ENCODE results near the gene TLCD3B.

The TLCD3B gene

GRCh38 chr16:29991571-29991904 lies 39.5 kb downstream of the TLCD3B start:
- DNase-seq (ENCODE audit: low spot score) (no peak), FAIRE-seq (no peak)

- DNase-seq (ENCODE audit: low spot score) (no peak), FAIRE-seq (no peak)
These were observed 40.0 kb downstream of the TLCD3B start for GRCh38 chr16:29990883-29991570.

DNA sequence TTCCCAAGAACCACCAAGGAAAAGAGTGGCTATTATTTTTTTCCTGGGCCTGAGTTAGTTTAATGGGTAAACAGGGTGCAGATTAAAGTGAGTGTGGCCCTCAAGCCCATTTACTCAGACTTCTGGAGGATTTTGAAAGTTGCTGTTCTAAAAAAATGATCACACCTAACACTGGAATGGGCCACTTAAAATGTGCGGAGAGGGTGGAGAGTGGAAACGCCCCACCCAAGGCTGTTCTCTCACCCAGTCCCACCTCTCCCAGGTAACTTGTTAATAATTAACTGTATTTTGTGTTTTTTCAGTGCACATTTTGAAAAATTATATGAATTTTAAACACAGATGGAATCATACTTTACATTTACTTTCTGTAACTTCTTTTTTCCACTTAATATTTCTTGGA lies 41.0 kb downstream of the TLCD3B start:
- FAIRE-seq (no peak), DNase-seq (ENCODE audit: low spot score) (no peak)

DNA sequence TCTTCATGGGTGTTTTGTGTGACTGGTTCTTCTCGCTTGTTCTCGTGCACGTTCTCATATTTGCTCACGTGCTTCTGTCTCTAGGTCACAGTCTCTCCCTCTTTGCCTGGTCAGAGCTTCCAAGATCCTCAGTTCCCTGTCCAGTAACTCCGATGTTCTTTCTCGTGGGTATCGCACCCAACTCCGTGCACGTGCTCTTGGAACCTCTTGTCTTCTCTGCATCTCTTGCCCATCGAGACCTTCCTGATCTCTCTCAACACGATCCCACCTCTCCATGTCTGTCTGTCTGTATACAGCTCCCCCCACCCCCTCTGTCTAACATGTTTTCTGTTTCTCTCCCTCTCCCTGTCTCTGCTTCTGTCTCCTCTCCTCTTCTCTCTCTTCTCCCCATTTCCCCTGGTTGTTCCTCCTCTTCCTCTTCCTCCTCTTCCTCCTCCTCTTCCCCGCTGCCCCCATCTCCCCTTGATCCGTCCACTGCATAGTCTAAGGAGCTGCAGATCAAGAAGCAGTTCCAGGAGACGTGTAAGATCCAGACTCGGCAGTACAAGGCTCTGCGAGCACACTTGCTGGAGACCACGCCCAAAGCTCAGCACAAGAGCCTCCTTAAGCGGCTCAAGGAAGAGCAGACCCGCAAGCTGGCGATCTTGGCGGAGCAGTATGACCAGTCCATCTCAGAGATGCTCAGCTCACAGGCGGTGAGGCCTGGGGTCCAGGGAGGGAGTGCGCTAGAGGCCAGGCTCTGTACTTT lies 41.8 kb downstream of the TLCD3B start:
- no peak for FAIRE-seq
- no peak for DNase-seq (ENCODE audit: low spot score)

DNA sequence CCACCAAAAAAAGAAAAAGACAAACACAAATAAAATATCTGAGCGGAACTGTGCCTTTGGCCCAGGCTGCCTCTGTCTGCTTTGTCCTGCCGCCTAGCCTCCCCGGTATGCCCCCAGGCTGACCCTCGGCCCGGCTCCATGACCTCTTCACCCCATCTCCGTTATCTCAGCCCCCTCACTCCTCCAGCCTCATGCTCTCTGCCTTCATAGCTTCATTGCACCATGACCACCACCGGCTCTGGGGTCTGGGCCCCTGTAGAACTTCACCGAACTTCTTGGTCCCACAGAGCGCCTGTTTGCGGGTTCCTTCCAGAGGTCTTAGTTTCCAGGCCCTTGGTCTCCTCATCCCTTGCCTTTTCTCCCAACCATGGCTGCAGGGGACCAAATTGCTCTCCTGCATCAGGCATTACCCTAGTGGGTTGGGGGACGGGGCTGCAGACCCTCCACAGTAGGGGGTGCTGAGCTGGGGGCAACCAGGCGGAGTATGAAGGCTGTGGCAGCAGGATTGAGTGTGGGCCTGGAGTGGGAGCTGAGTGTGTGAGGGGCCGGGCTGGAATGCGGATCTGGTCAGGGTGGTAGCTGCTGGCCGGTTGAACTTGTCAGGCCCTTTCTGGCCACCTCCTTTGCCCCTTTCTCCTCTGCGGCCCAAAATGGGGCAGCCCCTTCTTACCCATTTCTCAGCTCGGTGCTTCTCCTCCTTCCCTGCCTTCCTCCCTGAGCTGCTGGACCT lies 42.6 kb downstream of the TLCD3B start:
- DNase-seq (ENCODE audit: low spot score) (no peak), FAIRE-seq (no peak)

DNA sequence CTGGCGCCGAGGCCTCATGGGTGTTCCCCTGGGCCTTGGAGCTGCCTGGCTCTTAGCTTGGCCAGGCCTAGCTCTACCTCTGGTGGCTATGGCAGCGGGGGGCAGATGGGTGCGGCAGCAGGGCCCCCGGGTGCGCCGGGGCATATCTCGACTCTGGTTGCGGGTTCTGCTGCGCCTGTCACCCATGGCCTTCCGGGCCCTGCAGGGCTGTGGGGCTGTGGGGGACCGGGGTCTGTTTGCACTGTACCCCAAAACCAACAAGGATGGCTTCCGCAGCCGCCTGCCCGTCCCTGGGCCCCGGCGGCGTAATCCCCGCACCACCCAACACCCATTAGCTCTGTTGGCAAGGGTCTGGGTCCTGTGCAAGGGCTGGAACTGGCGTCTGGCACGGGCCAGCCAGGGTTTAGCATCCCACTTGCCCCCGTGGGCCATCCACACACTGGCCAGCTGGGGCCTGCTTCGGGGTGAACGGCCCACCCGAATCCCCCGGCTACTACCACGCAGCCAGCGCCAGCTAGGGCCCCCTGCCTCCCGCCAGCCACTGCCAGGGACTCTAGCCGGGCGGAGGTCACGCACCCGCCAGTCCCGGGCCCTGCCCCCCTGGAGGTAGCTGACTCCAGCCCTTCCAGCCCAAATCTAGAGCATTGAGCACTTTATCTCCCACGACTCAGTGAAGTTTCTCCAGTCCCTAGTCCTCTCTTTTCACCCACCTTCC lies 43.5 kb downstream of the TLCD3B start:
- DNase-seq (ENCODE audit: low spot score): no peak
- FAIRE-seq: no peak

GRCh38 chr16:29986931-29987330 lies 44.1 kb downstream of the TLCD3B start:
- FAIRE-seq (no peak), DNase-seq (ENCODE audit: low spot score) (no peak)

DNA sequence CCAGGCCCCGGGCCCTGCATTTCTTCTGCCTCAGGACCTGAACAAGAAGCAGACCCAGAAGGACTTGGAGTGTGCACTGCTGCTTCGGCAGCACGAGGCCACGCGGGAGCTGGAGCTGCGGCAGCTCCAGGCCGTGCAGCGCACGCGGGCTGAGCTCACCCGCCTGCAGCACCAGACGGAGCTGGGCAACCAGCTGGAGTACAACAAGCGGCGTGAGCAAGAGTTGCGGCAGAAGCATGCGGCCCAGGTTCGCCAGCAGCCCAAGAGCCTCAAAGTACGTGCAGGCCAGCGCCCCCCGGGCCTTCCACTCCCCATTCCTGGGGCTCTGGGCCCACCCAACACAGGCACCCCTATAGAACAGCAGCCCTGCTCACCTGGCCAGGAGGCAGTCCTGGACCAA lies 44.8 kb downstream of the TLCD3B start:
- no peak for DNase-seq (ENCODE audit: low spot score)
- no peak for FAIRE-seq

- no peak for DNase-seq (ENCODE audit: low spot score)
- FAIRE-seq: no peak
These were observed 45.7 kb downstream of the TLCD3B start for GRCh38 chr16:29985271-29985811.

GRCh38 chr16:29984764-29985147 lies 46.3 kb downstream of the TLCD3B start:
- no peak for FAIRE-seq
- no peak for DNase-seq (ENCODE audit: low spot score)

DNA sequence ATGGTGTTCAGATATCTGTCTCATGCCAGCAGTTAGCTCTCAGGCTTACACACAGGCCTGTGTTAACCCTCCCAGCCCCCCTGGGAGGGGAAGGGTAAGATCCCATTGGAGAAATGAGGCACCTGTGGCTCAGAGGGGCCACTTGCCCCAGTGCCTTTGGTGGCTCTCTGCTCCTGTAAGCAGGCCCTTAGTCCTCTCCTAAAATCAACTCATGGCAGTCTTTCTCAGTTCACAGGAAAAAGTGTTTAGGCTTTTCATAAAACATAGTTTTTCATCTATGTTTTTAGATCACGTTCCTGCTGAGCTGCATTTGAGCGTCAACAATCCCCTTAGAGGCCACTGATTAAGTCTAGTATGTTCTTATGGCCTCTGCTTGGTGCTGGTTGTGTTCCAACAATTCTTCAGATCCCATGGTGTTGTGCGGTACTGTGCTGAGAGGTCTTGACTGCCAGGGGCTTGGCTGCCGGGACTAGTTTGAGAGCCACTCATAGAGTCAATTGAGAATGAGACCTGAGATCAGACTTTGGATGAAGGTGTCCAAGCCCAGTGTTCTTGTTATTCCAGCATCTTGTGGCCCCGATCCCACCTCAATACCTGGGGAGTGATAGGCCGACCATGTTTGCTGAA lies 46.8 kb downstream of the TLCD3B start:
- no peak for DNase-seq (ENCODE audit: low spot score)
- no peak for FAIRE-seq

DNA sequence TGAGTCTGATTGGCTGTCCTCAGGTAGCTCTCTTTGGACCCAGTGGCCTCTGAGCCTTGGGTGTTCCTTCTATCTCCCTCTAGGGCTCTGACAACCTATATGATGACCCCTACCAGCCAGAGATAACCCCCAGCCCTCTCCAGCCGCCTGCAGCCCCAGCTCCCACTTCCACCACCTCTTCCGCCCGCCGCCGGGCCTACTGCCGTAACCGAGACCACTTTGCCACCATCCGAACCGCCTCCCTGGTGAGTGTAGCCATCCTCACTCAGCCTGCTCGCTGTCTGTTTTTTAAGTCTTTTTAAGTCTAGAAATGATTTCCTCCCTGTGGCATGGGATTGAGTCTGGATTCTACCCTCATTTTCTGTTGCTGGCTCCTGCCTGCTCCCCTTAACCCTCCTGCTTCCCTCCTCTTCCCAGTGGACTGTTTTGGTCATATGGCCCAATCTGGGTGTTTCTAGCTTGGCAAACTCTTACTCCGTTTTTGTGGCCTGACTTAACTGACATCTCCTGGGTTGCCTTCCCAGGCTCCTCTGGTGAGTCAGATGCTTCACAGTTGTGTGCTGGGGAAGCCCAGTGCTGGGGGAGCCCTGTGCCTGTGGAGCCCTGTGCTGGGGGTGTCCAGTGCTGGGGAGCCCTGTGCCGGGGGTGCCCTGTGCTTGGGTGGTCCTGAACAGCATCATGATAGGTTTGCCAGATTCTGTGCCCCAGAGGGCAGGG lies 47.5 kb downstream of the TLCD3B start:
- DNase-seq (ENCODE audit: low spot score): no peak
- FAIRE-seq: no peak

DNA sequence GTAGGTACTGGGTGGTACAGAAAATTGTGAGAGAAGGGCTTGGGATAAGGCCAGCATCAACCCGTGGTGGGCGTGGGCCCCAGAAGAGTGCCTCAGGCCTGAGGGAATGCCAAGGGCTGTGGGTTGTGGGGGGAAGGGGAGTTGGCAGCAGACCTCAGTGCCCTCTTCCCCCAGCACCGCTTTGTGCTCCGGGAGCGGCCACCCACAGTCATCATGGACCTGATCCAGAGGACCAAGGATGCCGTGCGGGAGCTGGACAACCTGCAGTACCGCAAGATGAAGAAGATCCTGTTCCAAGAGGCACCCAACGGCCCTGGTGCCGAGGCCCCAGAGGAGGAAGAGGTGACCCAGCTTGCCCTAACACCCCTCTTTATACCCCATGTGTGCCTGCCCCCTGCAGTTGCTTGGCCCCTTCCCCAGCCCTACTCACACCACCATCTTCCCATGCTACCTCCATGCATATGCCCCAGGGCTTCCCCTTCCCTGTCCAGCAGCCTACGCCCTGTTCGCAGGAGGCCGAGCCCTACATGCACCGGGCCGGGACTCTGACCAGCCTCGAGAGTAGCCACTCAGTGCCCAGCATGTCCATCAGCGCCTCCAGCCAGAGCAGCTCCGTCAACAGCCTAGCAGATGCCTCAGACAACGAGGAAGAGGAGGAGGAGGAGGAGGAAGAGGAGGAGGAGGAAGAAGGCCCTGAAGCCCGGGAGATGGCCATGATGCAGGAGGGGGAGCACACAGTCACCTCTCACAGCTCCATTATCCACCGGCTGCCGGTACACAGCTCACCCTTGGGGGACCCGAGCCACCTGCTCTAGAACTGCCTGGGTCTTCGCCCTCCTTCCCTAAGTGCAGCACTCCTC lies 48.3 kb downstream of the TLCD3B start:
- no peak for FAIRE-seq
- DNase-seq (ENCODE audit: low spot score): no peak

DNA sequence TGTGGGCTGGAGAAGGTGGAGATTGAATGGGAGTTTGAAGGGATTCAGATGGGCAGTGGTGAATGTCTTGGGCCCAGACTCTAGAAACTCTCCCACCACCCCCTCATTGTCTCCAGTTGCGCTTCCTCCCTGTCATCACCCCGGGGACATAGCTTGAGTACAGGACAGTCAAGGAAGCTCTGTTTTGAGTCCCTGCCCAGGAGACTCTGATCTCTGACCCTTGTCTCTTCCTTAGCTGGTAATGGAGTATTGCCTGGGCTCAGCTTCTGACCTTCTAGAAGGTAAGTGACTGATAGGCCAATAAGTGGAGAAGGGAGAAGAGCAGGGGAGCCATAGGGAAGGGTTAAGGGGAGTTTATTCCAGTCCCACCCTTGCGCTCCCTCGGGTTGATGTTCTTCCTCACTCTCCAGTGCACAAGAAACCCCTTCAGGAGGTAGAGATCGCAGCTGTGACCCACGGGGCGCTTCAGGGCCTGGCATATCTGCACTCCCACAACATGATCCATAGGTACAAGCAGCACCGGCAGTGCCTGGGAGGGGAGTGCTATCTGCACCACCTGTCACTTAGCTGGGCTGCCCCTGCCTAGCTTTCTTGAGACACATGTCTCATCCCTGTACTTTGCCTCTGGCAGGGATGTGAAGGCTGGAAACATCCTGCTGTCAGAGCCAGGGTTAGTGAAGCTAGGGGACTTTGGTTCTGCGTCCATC lies 52.4 kb downstream of the TLCD3B start:
- no peak for FAIRE-seq
- no peak for DNase-seq (ENCODE audit: low spot score)

- no peak for DNase-seq (ENCODE audit: low spot score)
- no peak for FAIRE-seq
These were observed 53.0 kb downstream of the TLCD3B start for GRCh38 chr16:29978081-29978480.

DNA sequence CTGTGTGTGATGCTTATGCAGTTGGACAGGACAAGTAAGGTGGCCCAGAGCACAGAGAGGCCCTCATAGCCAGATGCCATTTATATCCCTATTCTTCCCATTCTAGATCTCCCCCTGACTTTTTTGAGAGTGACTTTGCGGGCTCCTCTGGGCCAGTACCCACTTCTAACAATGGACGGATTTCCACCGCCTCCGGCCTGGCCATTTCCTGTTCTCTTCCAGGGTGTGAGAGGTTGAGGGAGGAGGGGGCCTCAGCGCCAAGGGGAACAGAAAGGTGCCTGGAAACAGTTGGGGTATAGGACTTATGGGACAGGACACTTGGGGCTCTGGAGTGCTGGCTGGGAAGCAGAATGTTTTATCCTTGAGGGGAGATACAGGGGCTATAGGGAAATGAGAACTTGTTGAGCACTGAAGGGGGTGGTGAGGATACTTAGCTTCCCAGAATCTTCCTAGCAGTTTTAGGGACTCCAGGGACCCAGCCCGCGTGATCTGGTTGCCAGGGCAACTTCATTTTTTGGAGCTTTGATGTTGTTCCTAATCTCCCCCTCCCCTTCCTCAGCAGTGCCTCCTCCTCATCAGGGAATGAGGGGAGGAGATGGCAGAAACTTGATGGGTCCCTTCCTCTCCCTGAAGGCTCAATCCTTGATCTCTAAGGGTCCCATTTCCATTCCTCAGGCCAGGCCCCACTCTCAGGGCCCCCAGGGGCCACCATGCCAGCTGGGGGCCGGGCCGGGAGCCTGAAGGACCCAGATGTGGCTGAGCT lies 53.8 kb downstream of the TLCD3B start:
- FAIRE-seq (no peak), DNase-seq (ENCODE audit: low spot score) (no peak)

- DNase-seq (ENCODE audit: low spot score) (no peak), FAIRE-seq (no peak)
These were observed 55.1 kb downstream of the TLCD3B start for GRCh38 chr16:29975811-29976511.

GRCh38 chr16:29975134-29975538 lies 55.9 kb downstream of the TLCD3B start:
- FAIRE-seq (no peak), DNase-seq (ENCODE audit: low spot score) (no peak)
